GDM1 (cell line): ENCODE data around the gene TGFB1I1.
"Not testable (repeated sequence)": the region's sequence is repeated elsewhere in the genome, so short reads cannot be mapped to it uniquely, and the experiment has no call there.

Source experiments
- DNase-seq: peaks from one replicate; lab custom pipeline; 2025; lab: John Stamatoyannopoulos, UW

TGFB1I1 gene

GRCh38 chr16:31471875-31472708 lies at the start of gene TGFB1I1:
TGFB1I1 (plus strand) TSS chr16:31472152; CDS start chr16:31472189, 37 bp downstream.
- peak; percentile 18 for DNase-seq

GRCh38 chr16:31423241-31423640 lies 48.7 kb upstream of the TGFB1I1 start:
- no peak for DNase-seq

- no peak for DNase-seq
Observed at GRCh38 chr16:31423801-31424200, 48.2 kb upstream of the TGFB1I1 start.

GRCh38 chr16:31427441-31428278 lies 44.3 kb upstream of the TGFB1I1 start:
- DNase-seq: no peak

- no peak for DNase-seq
Observed at GRCh38 chr16:31428279-31428597, 43.7 kb upstream of the TGFB1I1 start, which contains the start of gene COX6A2. COX6A2 (minus strand) TSS chr16:31428360; CDS start chr16:31428325, 35 bp downstream.

GRCh38 chr16:31428638-31429247 lies 43.2 kb upstream of the TGFB1I1 start:
- DNase-seq: no peak

- no peak for DNase-seq
Observed at GRCh38 chr16:31429314-31429713, 42.6 kb upstream of the TGFB1I1 start.

GRCh38 chr16:31429796-31430195 lies 42.2 kb upstream of the TGFB1I1 start:
- no peak for DNase-seq

GRCh38 chr16:31430380-31431052 lies 41.4 kb upstream of the TGFB1I1 start:
- no peak for DNase-seq

- DNase-seq: no peak
Observed at GRCh38 chr16:31435341-31436220, 36.4 kb upstream of the TGFB1I1 start.

GRCh38 chr16:31436221-31437045 lies 35.5 kb upstream of the TGFB1I1 start:
- no peak for DNase-seq

GRCh38 chr16:31438414-31438813 lies 33.5 kb upstream of the TGFB1I1 start:
- DNase-seq: no peak

- DNase-seq: not testable (repeated sequence)
Observed at GRCh38 chr16:31439023-31439422, 32.9 kb upstream of the TGFB1I1 start.

- no peak for DNase-seq
Observed at GRCh38 chr16:31439519-31439918, 32.4 kb upstream of the TGFB1I1 start.

- DNase-seq: no peak
Observed at GRCh38 chr16:31440516-31441184, 31.3 kb upstream of the TGFB1I1 start.

- no peak for DNase-seq
Observed at GRCh38 chr16:31441956-31442355, 30.0 kb upstream of the TGFB1I1 start.

- not testable (repeated sequence) for DNase-seq
Observed at GRCh38 chr16:31445931-31446330, 26.0 kb upstream of the TGFB1I1 start.

GRCh38 chr16:31451201-31451600 lies 20.8 kb upstream of the TGFB1I1 start:
- DNase-seq: no peak

GRCh38 chr16:31451681-31452351 lies 20.1 kb upstream of the TGFB1I1 start:
- DNase-seq: no peak
